KMS-11 (cell line): Measurements from ENCODE around the gene LAMA2.

Experiments used
- H2AFZ ChIP-seq: fragments of 200-600 bp; sonication (generic); 2 replicates; pipeline ENCODE4 v1.6.1; 2016; ENCODE audit warnings: antibody characterized with exemption, mixed run types, low read depth
- H3K27ac ChIP-seq: fragments of 200-600 bp; sonication (generic); 2 replicates; pipeline ENCODE4 v1.6.1; 2016; ENCODE audit warnings: mild to moderate bottlenecking, mixed run types
- H3K27me3 ChIP-seq: fragments of 200-600 bp; sonication (generic); 2 replicates; pipeline ENCODE4 v1.6.1; 2017; ENCODE audit warnings: mild to moderate bottlenecking, low read depth, mixed run types, moderate library complexity; ENCODE audit not compliant: insufficient read depth
- H3K36me3 ChIP-seq: fragments of 200-600 bp; sonication (generic); 2 replicates; pipeline ENCODE4 v1.6.1; 2017; ENCODE audit warnings: mild to moderate bottlenecking, mixed run types; ENCODE audit not compliant: insufficient read depth
- H3K4me1 ChIP-seq: fragments of 200-600 bp; sonication (generic); 2 replicates; pipeline ENCODE4 v1.6.1; 2016; ENCODE audit warnings: mild to moderate bottlenecking, low read depth, mixed run types; ENCODE audit not compliant: poor library complexity, severe bottlenecking
- H3K4me2 ChIP-seq: fragments of 200-600 bp; sonication (generic); 2 replicates; pipeline ENCODE4 v1.7.0; 2016; ENCODE audit warnings: mild to moderate bottlenecking, mixed run types
- H3K4me3 ChIP-seq: fragments of 200-600 bp; sonication (generic); IDR thresholded peaks from 2 replicates; pipeline ENCODE4 v1.6.1; 2017; ENCODE audit warnings: low read depth, low read length, mixed read lengths; ENCODE audit not compliant: insufficient read depth
- H3K79me2 ChIP-seq: fragments of 200-600 bp; sonication (generic); 2 replicates; pipeline ENCODE4 v1.6.1; 2016; ENCODE audit warnings: low read depth, mixed run types; ENCODE audit not compliant: insufficient read depth
- H3K9ac ChIP-seq: fragments of 200-600 bp; sonication (generic); 2 replicates; pipeline ENCODE4 v1.6.1; 2016; ENCODE audit warnings: mild to moderate bottlenecking, mixed run types
- H4K20me1 ChIP-seq: fragments of 200-600 bp; sonication (generic); 2 replicates; pipeline ENCODE4 v1.6.1; 2016; ENCODE audit warnings: mild to moderate bottlenecking, mixed run types; ENCODE audit not compliant: insufficient read depth
- CTCF ChIP-seq: fragments of 200-600 bp; sonication (generic); conservative IDR thresholded peaks from 2 replicates; pipeline ENCODE4 v1.6.1; 2017; ENCODE audit warnings: low read depth, mild to moderate bottlenecking, antibody characterized with exemption, low read length, moderate library complexity, mixed read lengths

Gene LAMA2

GRCh38 chr6:128883906-128884305 lies 968 bp downstream of the LAMA2 start:
- no peak overlapping the region for H3K27ac ChIP-seq

DNA sequence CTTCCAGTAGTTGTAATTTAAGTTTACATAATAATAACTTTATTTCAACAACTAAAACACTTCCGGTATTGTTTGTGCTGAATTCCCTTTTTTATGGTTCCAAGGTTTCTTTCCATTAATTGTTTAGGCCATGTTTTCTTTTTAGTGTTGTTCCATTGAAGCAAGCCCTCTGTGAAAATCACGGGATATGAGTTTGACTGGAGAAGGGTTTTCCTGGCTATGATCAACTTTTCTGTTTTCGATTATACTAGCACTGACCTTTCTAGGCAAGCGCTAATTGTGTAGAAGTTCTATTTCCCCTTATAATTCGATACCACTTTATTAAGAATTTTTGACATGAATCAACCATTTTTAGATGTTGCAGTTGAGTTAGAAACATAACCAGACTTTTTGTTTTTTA lies 2.4 kb downstream of the LAMA2 start:
- Histone ChIP-seq H4K20me1 (no peaks in the 10 kb centered on the region), H3K27ac (no peak overlapping the region), H3K36me3 (no peaks in the 10 kb centered on the region), H3K79me2 (no peaks in the 10 kb centered on the region), H3K4me1 (no peaks in the 10 kb centered on the region), H3K27me3 (no peaks in the 10 kb centered on the region), H2AFZ (no peak overlapping the region), H3K9ac (no peak overlapping the region), H3K4me3 (no peak overlapping the region), H3K4me2 (no peak overlapping the region)
- TF ChIP-seq CTCF, result no peak

More at GRCh38 chr6:128883906-128884305, 968 bp downstream of the LAMA2 start:
- H3K4me2 ChIP-seq, result no peak overlapping the region
- H3K4me1 ChIP-seq, result no peaks in the 10 kb centered on the region
- no peak overlapping the region for H3K9ac ChIP-seq
- H4K20me1 ChIP-seq, result no peaks in the 10 kb centered on the region
- no peak overlapping the region for H3K4me3 ChIP-seq
- no peaks in the 10 kb centered on the region for H3K79me2 ChIP-seq
- no peak overlapping the region for H2AFZ ChIP-seq
- H3K36me3 ChIP-seq, result no peaks in the 10 kb centered on the region
- H3K27me3 ChIP-seq, result no peaks in the 10 kb centered on the region
- no peak for TF ChIP-seq CTCF

GRCh38 chr6:128886706-128887105 lies 3.8 kb downstream of the LAMA2 start:
- H2AFZ ChIP-seq, result no peak overlapping the region
- no peaks in the 10 kb centered on the region for H3K27me3 ChIP-seq
- H3K79me2 ChIP-seq, result no peaks in the 10 kb centered on the region
- H3K4me1 ChIP-seq, result no peaks in the 10 kb centered on the region
- no peak for TF ChIP-seq CTCF
- no peaks in the 10 kb centered on the region for H4K20me1 ChIP-seq
- no peaks in the 10 kb centered on the region for H3K36me3 ChIP-seq
- H3K4me3 ChIP-seq, result no peak overlapping the region
- no peak overlapping the region for H3K9ac ChIP-seq
- no peak overlapping the region for H3K4me2 ChIP-seq
- H3K27ac ChIP-seq, result no peak overlapping the region

- Histone ChIP-seq H2AFZ (no peak overlapping the region), H3K4me1 (no peaks in the 10 kb centered on the region), H3K79me2 (no peaks in the 10 kb centered on the region)
Observed at GRCh38 chr6:128888444-128889175, 5.7 kb downstream of the LAMA2 start.

More at GRCh38 chr6:128888444-128889175, 5.7 kb downstream of the LAMA2 start:
- H4K20me1 ChIP-seq, result no peaks in the 10 kb centered on the region
- no peak overlapping the region for H3K4me3 ChIP-seq
- H3K4me2 ChIP-seq, result no peak overlapping the region
- H3K27me3 ChIP-seq, result no peaks in the 10 kb centered on the region
- no peaks in the 10 kb centered on the region for H3K36me3 ChIP-seq
- H3K9ac ChIP-seq, result no peak overlapping the region
- H3K27ac ChIP-seq, result no peak overlapping the region
- TF ChIP-seq CTCF, result no peak
